DND-41 (cell line): ENCODE data around the gene TSPAN14.

Source experiments
- CTCF ChIP-seq: IDR thresholded peaks from 2 replicates; pipeline ENCODE4 v1.5.1; 2012; ENCODE audit warnings: borderline replicate concordance, low read length, moderate library complexity, mild to moderate bottlenecking; ENCODE audit not compliant: poor library complexity, severe bottlenecking; ENCODE audit errors: extremely low read depth
- EZH2 ChIP-seq: IDR thresholded peaks from 3 replicates; pipeline ENCODE4 v1.6.1; 2012; ENCODE audit warnings: borderline replicate concordance, low read depth, mild to moderate bottlenecking, moderate library complexity, low read length, inconsistent platforms; ENCODE audit not compliant: severe bottlenecking

GRCh38 chr10:80406204-80406603 lies 47.9 kb upstream of the TSPAN14 start:
- TF ChIP-seq EZH2 = no peak
- no peak for TF ChIP-seq CTCF
